Mesenchymal stem cell (in vitro differentiated cells and primary cell): ENCODE results near the gene ACYP1.

ENCODE experiments used
- DNase-seq: peaks from one replicate; pipeline ENCODE4 v3.0.0-alpha.2; 2013
- H2AFZ ChIP-seq: one replicate; pipeline ENCODE4 v1.6.1; 2013; ENCODE audit warnings: low read depth, mild to moderate bottlenecking, control low read depth, inconsistent platforms, low read length, moderate library complexity
- H2AK5ac ChIP-seq: 2 replicates; pipeline ENCODE4 v1.6.1; 2013; ENCODE audit warnings: low read length, moderate library complexity, mild to moderate bottlenecking, inconsistent platforms; ENCODE audit not compliant: severe bottlenecking
- H2BK120ac ChIP-seq: one replicate; pipeline ENCODE4 v1.6.1; 2013; ENCODE audit warnings: low read depth, mild to moderate bottlenecking, inconsistent platforms, low read length, moderate library complexity
- H2BK12ac ChIP-seq, 2 experiments: one replicate each; pipeline ENCODE4 v1.6.1; 2013; ENCODE audit warnings: inconsistent platforms in 2 of 2, low read length in 2 of 2, mild to moderate bottlenecking in 2 of 2, moderate library complexity in 2 of 2, control low read depth in 1 of 2
- H2BK15ac ChIP-seq: one replicate; pipeline ENCODE4 v1.6.1; 2013; ENCODE audit warnings: mild to moderate bottlenecking, low read depth, inconsistent platforms; ENCODE audit not compliant: poor library complexity, severe bottlenecking
- H2BK5ac ChIP-seq: 2 replicates; pipeline ENCODE4 v1.6.1; 2013; ENCODE audit warnings: low read depth, mild to moderate bottlenecking, low read length, control low read depth, inconsistent platforms; ENCODE audit not compliant: poor library complexity, severe bottlenecking
- H3K14ac ChIP-seq, 2 experiments: one replicate each; pipeline ENCODE4 v1.6.1; 2013; ENCODE audit warnings: inconsistent platforms in 2 of 2, low read length in 2 of 2, control low read depth in 1 of 2, mild to moderate bottlenecking in 1 of 2, moderate library complexity in 1 of 2
- H3K18ac ChIP-seq, 2 experiments: one replicate each; pipeline ENCODE4 v1.6.1; 2013; ENCODE audit warnings: inconsistent platforms in 2 of 2, low read length in 2 of 2, control low read depth in 1 of 2, low read depth in 1 of 2, mild to moderate bottlenecking in 1 of 2
- H3K23ac ChIP-seq, 2 experiments: one replicate each; pipeline ENCODE4 v1.6.1; 2013; ENCODE audit warnings: inconsistent platforms in 2 of 2, low read length in 2 of 2, mild to moderate bottlenecking in 2 of 2, moderate library complexity in 2 of 2, control low read depth in 1 of 2
- H3K27ac ChIP-seq: 2 replicates; pipeline ENCODE4 v1.5.1; 2013; ENCODE audit warnings: mild to moderate bottlenecking, moderate library complexity, low read length, control low read depth, inconsistent platforms; ENCODE audit not compliant: poor library complexity, severe bottlenecking
- H3K27me3 ChIP-seq, 2 experiments: 2 replicates each; pipeline versions ENCODE4 v1.6.1 to v1.7.0; 2013; ENCODE audit warnings: low read length in 2 of 2, mild to moderate bottlenecking in 2 of 2, moderate library complexity in 2 of 2, control low read depth in 1 of 2, inconsistent platforms in 1 of 2; ENCODE audit not compliant: control insufficient read depth in 1 of 2, insufficient read depth in 1 of 2
- H3K36me3 ChIP-seq, 2 experiments: 2 replicates each; pipeline versions ENCODE4 v1.6.1 to v1.7.0; 2013; ENCODE audit warnings: low read length in 2 of 2, control low read depth in 1 of 2, inconsistent platforms in 1 of 2, low read depth in 1 of 2, mild to moderate bottlenecking in 1 of 2; ENCODE audit not compliant: insufficient read depth in 2 of 2, control insufficient read depth in 1 of 2
- H3K4ac ChIP-seq, 2 experiments: one replicate each; pipeline ENCODE4 v1.6.1; 2013; ENCODE audit warnings: inconsistent platforms in 2 of 2, low read length in 2 of 2, mild to moderate bottlenecking in 2 of 2, moderate library complexity in 2 of 2, control low read depth in 1 of 2, low read depth in 1 of 2
- H3K4me1 ChIP-seq: 2 replicates; pipeline ENCODE4 v1.6.1; 2013; ENCODE audit warnings: low read depth, low read length, control low read depth; ENCODE audit not compliant: control insufficient read depth, insufficient read depth
- H3K4me2 ChIP-seq: 2 replicates; pipeline ENCODE4 v1.6.1; 2013; ENCODE audit warnings: low read length, mild to moderate bottlenecking, inconsistent platforms; ENCODE audit not compliant: poor library complexity, severe bottlenecking
- H3K4me3 ChIP-seq, 2 experiments: 2 replicates each; pipeline versions ENCODE4 v1.5.1 to v1.7.0; 2013; ENCODE audit warnings: low read length in 2 of 2, mild to moderate bottlenecking in 2 of 2, control low read depth in 1 of 2, low read depth in 1 of 2; ENCODE audit not compliant: insufficient read depth in 1 of 2
- H3K79me1 ChIP-seq: replicated peaks from 2 replicates; pipeline ENCODE4 v1.6.1; 2013; ENCODE audit warnings: mild to moderate bottlenecking, control low read depth, low read length, inconsistent platforms; ENCODE audit not compliant: poor library complexity, severe bottlenecking
- H3K9ac ChIP-seq: 2 replicates; pipeline ENCODE4 v1.7.0; 2013; ENCODE audit warnings: mild to moderate bottlenecking, low read length, moderate library complexity
- H3K9me3 ChIP-seq: 2 replicates; pipeline ENCODE4 v1.7.0; 2013; ENCODE audit warnings: mild to moderate bottlenecking, low read length; ENCODE audit not compliant: control insufficient read depth
- H4K8ac ChIP-seq: one replicate; pipeline ENCODE4 v1.6.1; 2013; ENCODE audit warnings: inconsistent platforms, mild to moderate bottlenecking, low read length, moderate library complexity
- H4K91ac ChIP-seq: one replicate; pipeline ENCODE4 v1.6.1; 2013; ENCODE audit warnings: mild to moderate bottlenecking, low read length, inconsistent platforms
- WGBS: methylation state at CpG from one replicate; pipeline ENCODE4 v1.1.7; 2013; ENCODE audit warnings: mixed read lengths; 5-methylcytosine and 5-hydroxymethylcytosine counted together

ACYP1 gene

DNA sequence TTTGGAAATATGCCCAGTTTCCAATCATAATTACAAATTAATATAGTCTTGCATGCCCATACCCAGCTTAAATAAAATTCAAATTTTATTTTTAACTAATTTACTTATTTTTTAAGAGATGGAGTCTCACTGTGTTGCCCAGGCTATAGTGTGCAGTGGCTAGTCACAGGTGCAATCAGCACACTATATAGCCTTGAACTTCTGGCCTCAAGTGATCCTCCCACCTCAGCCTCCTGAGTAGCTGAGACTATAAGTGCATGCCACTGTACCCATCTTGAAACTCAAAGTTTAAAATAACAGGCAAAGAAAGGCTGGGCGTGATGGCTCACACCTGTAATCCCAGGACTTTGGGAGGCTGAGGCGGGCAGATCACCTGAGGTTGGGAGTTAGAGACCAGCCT lies 22.9 kb downstream of the ACYP1 start:
- Histone ChIP-seq H3K9ac (no peak overlapping the region), H3K27ac (no peak overlapping the region), H2BK12ac (no peak overlapping the region), H2BK5ac (no peak overlapping the region), H3K36me3 (peaks cover 5 to 60% of the 10 kb centered on the region in 2 experiments), H2AFZ (no peak overlapping the region), H4K91ac (no peak overlapping the region), H3K79me1 (peaks cover 5% of the 10 kb centered on the region), H3K27me3 (no peaks in the 10 kb centered on the region), H2BK120ac (no peak overlapping the region), H2BK15ac (no peak overlapping the region), H3K23ac (no peak overlapping the region), H3K4ac (no peak overlapping the region), H3K9me3 (no peaks in the 10 kb centered on the region), H3K4me3 (no peak overlapping the region), H3K14ac (no peak overlapping the region), H4K8ac (no peak overlapping the region), H3K4me2 (no peak overlapping the region), H3K18ac (peak overlapping the region in 1 of 2 experiments; percentile 1), H2AK5ac (no peak overlapping the region), H3K4me1 (peaks cover 9% of the 10 kb centered on the region)
- no peak for DNase-seq
- 94% methylated on average over 2 of the region's 2 CpGs for WGBS

DNA sequence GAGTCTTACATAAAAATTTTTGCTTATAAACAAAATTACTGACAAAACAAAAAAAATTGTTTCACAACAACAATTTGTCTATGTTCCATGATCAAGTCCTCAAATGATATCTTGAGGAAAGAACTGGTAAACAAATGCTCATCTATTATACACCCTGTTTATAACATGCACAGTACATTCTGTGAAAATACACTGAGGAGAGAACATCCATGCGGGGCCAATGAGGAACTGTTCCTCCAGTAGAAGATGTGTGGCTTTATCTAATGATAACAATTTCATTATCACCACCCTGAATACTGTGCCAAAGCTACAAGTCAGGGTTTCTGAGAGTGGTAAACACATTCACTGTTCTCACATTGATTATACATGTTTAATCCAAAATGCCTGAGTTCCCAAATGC lies 23.3 kb downstream of the ACYP1 start:
- no peak overlapping the region for H3K9ac ChIP-seq
- no peak overlapping the region for H3K4ac ChIP-seq
- peaks cover 9% of the 10 kb centered on the region for H3K4me1 ChIP-seq
- H4K91ac ChIP-seq = no peak overlapping the region
- H3K9me3 ChIP-seq = no peaks in the 10 kb centered on the region
- WGBS = 60% methylated on average over 1 of the region's 1 CpG
- no peak overlapping the region for H2BK15ac ChIP-seq
- no peak overlapping the region for H2AFZ ChIP-seq
- H3K27me3 ChIP-seq = no peaks in the 10 kb centered on the region
- no peak overlapping the region for H2BK120ac ChIP-seq
- H2BK5ac ChIP-seq = no peak overlapping the region
- H3K4me3 ChIP-seq = no peak overlapping the region
- H3K18ac ChIP-seq = no peak overlapping the region
- H2BK12ac ChIP-seq = no peak overlapping the region
- H2AK5ac ChIP-seq = no peak overlapping the region
- no peak overlapping the region for H3K14ac ChIP-seq
- no peak overlapping the region for H3K4me2 ChIP-seq
- no peak for DNase-seq
- H3K23ac ChIP-seq = no peak overlapping the region
- peaks cover 5% of the 10 kb centered on the region for H3K79me1 ChIP-seq
- peaks cover 8 to 65% of the 10 kb centered on the region in 2 experiments for H3K36me3 ChIP-seq
- no peak overlapping the region for H4K8ac ChIP-seq
- H3K27ac ChIP-seq = no peak overlapping the region

DNA sequence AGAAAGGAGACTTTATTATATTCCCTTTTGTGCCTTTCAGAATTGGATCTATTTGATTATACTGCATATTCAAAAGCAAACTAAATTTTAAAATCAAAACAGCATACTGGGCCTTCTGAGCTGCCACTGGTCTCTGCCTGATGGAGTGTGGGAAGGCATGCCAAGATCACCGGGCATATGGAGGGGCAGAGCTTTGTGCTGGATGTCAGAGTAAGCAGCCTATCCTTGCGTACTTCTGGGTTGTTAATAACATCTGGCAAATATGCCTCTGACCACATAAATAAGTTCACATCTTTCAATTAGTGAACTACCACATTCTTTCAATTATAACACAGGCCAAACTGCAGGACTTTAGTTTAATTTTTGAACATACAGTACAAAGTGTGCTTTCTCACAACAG lies 30.9 kb downstream of the ACYP1 start:
- no peak overlapping the region for H3K4me3 ChIP-seq
- H3K9ac ChIP-seq = no peak overlapping the region
- H3K36me3 ChIP-seq = peaks cover 21 to 84% of the 10 kb centered on the region in 2 experiments
- H3K14ac ChIP-seq = peak overlapping the region in 1 of 2 experiments; percentile 48
- no peak overlapping the region for H2AK5ac ChIP-seq
- 100% methylated on average over 2 of the region's 2 CpGs for WGBS
- no peak overlapping the region for H2BK15ac ChIP-seq
- no peak overlapping the region for H4K8ac ChIP-seq
- H3K4me2 ChIP-seq = no peak overlapping the region
- no peak overlapping the region for H3K27ac ChIP-seq
- no peak overlapping the region for H2AFZ ChIP-seq
- no peaks in the 10 kb centered on the region for H3K27me3 ChIP-seq
- no peak for DNase-seq
- no peaks in the 10 kb centered on the region for H3K9me3 ChIP-seq
- H2BK5ac ChIP-seq = no peak overlapping the region
- H3K79me1 ChIP-seq = peaks cover 1% of the 10 kb centered on the region
- peak overlapping the region; percentile 15 for H2BK120ac ChIP-seq
- no peak overlapping the region for H4K91ac ChIP-seq
- H3K23ac ChIP-seq = no peak overlapping the region
- H3K4me1 ChIP-seq = no peaks in the 10 kb centered on the region
- H3K18ac ChIP-seq = no peak overlapping the region
- H2BK12ac ChIP-seq = no peak overlapping the region
- no peak overlapping the region for H3K4ac ChIP-seq

DNA sequence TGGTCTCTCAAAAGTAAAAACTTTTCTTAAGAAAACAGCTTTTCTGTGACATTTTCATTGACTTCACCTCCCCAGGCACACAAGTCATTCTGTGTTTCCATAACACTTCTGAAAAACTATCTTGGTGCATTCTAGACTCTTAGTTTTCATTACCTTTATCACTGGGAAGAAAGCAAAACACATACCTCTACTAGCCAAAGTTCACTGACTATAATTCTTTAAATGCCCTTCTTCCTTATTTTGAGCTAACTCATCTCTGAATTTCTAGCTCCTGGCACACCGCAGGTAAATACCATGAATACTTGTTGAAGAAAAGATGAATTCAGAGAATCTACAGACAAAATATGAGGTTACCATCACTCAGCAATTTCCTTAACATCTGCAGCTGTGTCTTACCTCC lies 33.7 kb downstream of the ACYP1 start:
- no peak overlapping the region for H3K9ac ChIP-seq
- no peak overlapping the region for H3K4me2 ChIP-seq
- H3K79me1 ChIP-seq = no peaks in the 10 kb centered on the region
- H2AFZ ChIP-seq = no peak overlapping the region
- H4K91ac ChIP-seq = no peak overlapping the region
- WGBS = 0% methylated on average over 1 of the region's 1 CpG
- DNase-seq = no peak
- no peak overlapping the region for H3K27ac ChIP-seq
- H3K36me3 ChIP-seq = peaks cover 14 to 78% of the 10 kb centered on the region in 2 experiments
- no peak overlapping the region for H2BK12ac ChIP-seq
- H3K18ac ChIP-seq = no peak overlapping the region
- H3K14ac ChIP-seq = no peak overlapping the region
- no peaks in the 10 kb centered on the region for H3K27me3 ChIP-seq
- no peak overlapping the region for H2BK120ac ChIP-seq
- H2BK5ac ChIP-seq = no peak overlapping the region
- no peak overlapping the region for H2BK15ac ChIP-seq
- no peak overlapping the region for H3K4ac ChIP-seq
- H3K23ac ChIP-seq = no peak overlapping the region
- H4K8ac ChIP-seq = no peak overlapping the region
- no peaks in the 10 kb centered on the region for H3K4me1 ChIP-seq
- no peak overlapping the region for H3K4me3 ChIP-seq
- no peaks in the 10 kb centered on the region for H3K9me3 ChIP-seq
- no peak overlapping the region for H2AK5ac ChIP-seq
